ENCODE measurements around the gene VEGFB. TPM values are rescaled to one million over a fixed set of nuclear protein-coding genes. Genes with fewer than 3 reads are reported as not detected.

VEGFB gene
- total and polyA plus RNA-seq, 2 of the 4 experiments (the other 2 are of a cell fraction), result 3.0 to 25.1 TPM

DNA sequence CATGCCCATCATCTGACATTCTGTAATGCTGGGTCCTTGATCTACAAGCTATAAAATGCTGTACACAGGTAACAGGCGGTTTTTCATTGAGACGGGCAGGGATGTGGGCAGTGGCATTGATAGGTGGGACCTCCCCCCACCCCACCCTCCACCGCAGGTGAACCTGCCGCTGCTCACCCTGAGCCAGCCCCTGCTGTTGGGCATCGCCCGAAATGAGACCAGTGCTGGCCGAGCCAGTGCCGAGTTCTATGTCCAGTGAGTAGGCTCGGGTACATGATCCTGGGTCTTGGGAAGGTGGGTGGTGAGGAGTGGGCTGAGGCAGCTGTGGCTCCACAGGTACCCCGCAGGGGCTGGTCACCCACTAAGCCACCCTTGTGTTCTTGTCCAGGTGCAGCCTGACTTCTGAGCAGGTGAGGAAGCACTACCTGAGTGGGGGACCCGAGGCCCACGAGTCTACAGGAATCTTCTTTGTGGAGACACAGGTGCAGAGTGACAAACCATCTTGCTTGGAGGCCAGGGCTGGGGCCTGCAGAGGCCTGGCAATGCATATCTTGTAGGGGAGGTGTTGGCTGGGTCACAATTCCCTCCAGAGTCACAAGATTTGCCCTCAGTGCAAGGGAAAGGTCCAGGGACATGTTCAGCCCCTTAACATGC is 5.2 kb upstream of the VEGFB start:
- H3K4me1 ChIP-seq (ENCODE audit: control insufficient read depth, insufficient read depth, low read length), result peaks cover 23% of the 10 kb centered on the region
- peak overlapping the region; percentile 62 for H2AK9ac ChIP-seq (replicated peaks; ENCODE audit: low read depth, low read length, poor library complexity)
- H3K4ac ChIP-seq (ENCODE audit: low read depth, low read length), result peak overlapping the region; percentile 64
- ATAC-seq (ENCODE audit: low read depth), result no peak
- intact Hi-C loops (cut with micrococcal nuclease), result no loop called here
- no peak overlapping the region for H3K14ac ChIP-seq (replicated peaks; ENCODE audit: low read depth, low read length)
- no peak overlapping the region for H4K5ac ChIP-seq (ENCODE audit: low read depth, low read length)
- WGBS, 2 experiments (ENCODE audit: extremely low coverage in 2 of 2, insufficient read length in 1 of 2), result 83% methylated on average over 1 of the region's 12 CpGs; no CpG with 5 or more reads in 1 of the 2 experiments
- no peaks in the 10 kb centered on the region for H3K27me3 ChIP-seq (ENCODE audit: control insufficient read depth, insufficient read depth, low read length)
- no peak overlapping the region for H2BK5ac ChIP-seq (ENCODE audit: low read depth, low read length, poor library complexity, severe bottlenecking)
- no peak overlapping the region; the same call in 1 of the 2 replicates for H3K4me2 ChIP-seq (ENCODE audit: low read depth, low read length)
- no TSS peak for BruUV-seq (replicated peaks)
- 0 out of 2 replicates have a peak overlapping the region, but pooled peaks have one; percentile 1 for H2AK5ac ChIP-seq (ENCODE audit: low read depth, low read length)
- H4K20me1 ChIP-seq (ENCODE audit: insufficient read depth, low read length), result no peaks in the 10 kb centered on the region; the same call in 1 of the 2 replicates
- H3K23ac ChIP-seq (ENCODE audit: low read depth, low read length), result 0 out of 2 replicates have a peak overlapping the region, but pooled peaks have one; percentile 37
- CTCF ChIA-PET, result interaction anchor here (0.6 kb wide), 1 partner anchor 1405 kb away, joined by 3 read pairs; no protein-coding TSS in a partner anchor
- POLR2A ChIA-PET (ENCODE audit: unreplicated experiment), result no interaction called here
- dilution Hi-C loops (cut with HindIII; ENCODE audit: low sequenced_read_pairs, unreplicated experiment), result no loop called here
- no peak for DNase-seq
- H2AFZ ChIP-seq (replicated peaks; ENCODE audit: low read length, poor library complexity), result no peak overlapping the region
- H3K18ac ChIP-seq (ENCODE audit: low read depth, low read length), result no peak overlapping the region
- no peak overlapping the region for H3K4me3 ChIP-seq (ENCODE audit: insufficient read depth, low read depth, low read length)
- peaks cover 19% of the 10 kb centered on the region for H3K9me1 ChIP-seq (ENCODE audit: insufficient read depth, low read length)
- H2BK20ac ChIP-seq (ENCODE audit: low read depth, low read length), result no peak overlapping the region
- in situ Hi-C loops (cut with MboI; ENCODE audit: low sequenced_read_pairs), result no loop called here
- H2BK15ac ChIP-seq (ENCODE audit: low read depth, low read length), result no peak overlapping the region
- peaks cover 23 to 84% of the 10 kb centered on the region in 2 experiments for H3K79me1 ChIP-seq (ENCODE audit: low read depth in 1 of 2, low read length in 2 of 2)
- no peak overlapping the region for H3K27ac ChIP-seq (ENCODE audit: insufficient read depth, low read length)
- H3K9me3 ChIP-seq (ENCODE audit: control insufficient read depth, insufficient read depth, low read length), result no peaks in the 10 kb centered on the region
- no peak overlapping the region for H3K9ac ChIP-seq (ENCODE audit: low read depth, low read length)
- H3K36me3 ChIP-seq (ENCODE audit: control insufficient read depth, insufficient read depth, low read length), result peaks cover under 1% of the 10 kb centered on the region; the same call in 1 of the 2 replicates
- H4K8ac ChIP-seq (ENCODE audit: low read depth in 2 of 2, low read length in 2 of 2), result no peak overlapping the region
- H3K56ac ChIP-seq (ENCODE audit: extremely low read depth, insufficient read depth, low read length), result no peak overlapping the region
- no peak overlapping the region for H2BK120ac ChIP-seq (ENCODE audit: low read depth, low read length)
- no peak overlapping the region for H4K91ac ChIP-seq (ENCODE audit: insufficient read depth, low read depth, low read length)
- TF ChIP-seq, protein P1, sequence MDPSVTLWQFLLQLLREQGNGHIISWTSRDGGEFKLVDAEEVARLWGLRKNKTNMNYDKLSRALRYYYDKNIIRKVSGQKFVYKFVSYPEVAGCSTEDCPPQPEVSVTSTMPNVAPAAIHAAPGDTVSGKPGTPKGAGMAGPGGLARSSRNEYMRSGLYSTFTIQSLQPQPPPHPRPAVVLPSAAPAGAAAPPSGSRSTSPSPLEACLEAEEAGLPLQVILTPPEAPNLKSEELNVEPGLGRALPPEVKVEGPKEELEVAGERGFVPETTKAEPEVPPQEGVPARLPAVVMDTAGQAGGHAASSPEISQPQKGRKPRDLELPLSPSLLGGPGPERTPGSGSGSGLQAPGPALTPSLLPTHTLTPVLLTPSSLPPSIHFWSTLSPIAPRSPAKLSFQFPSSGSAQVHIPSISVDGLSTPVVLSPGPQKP (IDR thresholded peaks at IDR 0.05; ENCODE audit: borderline replicate concordance, low read depth, low read length), result no peak
- TF ChIP-seq CHD1 (IDR thresholded peaks at IDR 0.05; ENCODE audit: low read depth, low read length) (no peak), RCOR1 (IDR thresholded peaks at IDR 0.05; ENCODE audit: insufficient replicate concordance, low read length) (no peak), BHLHE40 (IDR thresholded peaks at IDR 0.05; ENCODE audit: low read depth, low read length) (no peak), RAD21 (IDR thresholded peaks at IDR 0.05; ENCODE audit: low read length) (no peak), FOS (IDR thresholded peaks at IDR 0.05; ENCODE audit: low read depth, low read length) (no peak), MAFK (IDR thresholded peaks at IDR 0.05; ENCODE audit: low read depth, low read length) (no peak), POLR2A (IDR thresholded peaks at IDR 0.05; ENCODE audit: low read depth, low read length) (no peak), NFE2L2 (IDR thresholded peaks at IDR 0.05; ENCODE audit: low read depth, low read length) (no peak), MAZ (IDR thresholded peaks at IDR 0.05; ENCODE audit: borderline replicate concordance, low read depth, low read length) (no peak), MXI1 (IDR thresholded peaks at IDR 0.05; ENCODE audit: borderline replicate concordance, low read depth, low read length) (no peak), CEBPB (IDR thresholded peaks at IDR 0.05; ENCODE audit: low read depth, low read length) (no peak), SMC3 (IDR thresholded peaks at IDR 0.05; ENCODE audit: low read depth, low read length) (no peak)
- TF ChIP-seq, protein P2, sequence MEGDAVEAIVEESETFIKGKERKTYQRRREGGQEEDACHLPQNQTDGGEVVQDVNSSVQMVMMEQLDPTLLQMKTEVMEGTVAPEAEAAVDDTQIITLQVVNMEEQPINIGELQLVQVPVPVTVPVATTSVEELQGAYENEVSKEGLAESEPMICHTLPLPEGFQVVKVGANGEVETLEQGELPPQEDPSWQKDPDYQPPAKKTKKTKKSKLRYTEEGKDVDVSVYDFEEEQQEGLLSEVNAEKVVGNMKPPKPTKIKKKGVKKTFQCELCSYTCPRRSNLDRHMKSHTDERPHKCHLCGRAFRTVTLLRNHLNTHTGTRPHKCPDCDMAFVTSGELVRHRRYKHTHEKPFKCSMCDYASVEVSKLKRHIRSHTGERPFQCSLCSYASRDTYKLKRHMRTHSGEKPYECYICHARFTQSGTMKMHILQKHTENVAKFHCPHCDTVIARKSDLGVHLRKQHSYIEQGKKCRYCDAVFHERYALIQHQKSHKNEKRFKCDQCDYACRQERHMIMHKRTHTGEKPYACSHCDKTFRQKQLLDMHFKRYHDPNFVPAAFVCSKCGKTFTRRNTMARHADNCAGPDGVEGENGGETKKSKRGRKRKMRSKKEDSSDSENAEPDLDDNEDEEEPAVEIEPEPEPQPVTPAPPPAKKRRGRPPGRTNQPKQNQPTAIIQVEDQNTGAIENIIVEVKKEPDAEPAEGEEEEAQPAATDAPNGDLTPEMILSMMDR (conservative IDR thresholded peaks at IDR 0.05; ENCODE audit: low read depth, low read length), result no peak
- TF ChIP-seq, protein P3, sequence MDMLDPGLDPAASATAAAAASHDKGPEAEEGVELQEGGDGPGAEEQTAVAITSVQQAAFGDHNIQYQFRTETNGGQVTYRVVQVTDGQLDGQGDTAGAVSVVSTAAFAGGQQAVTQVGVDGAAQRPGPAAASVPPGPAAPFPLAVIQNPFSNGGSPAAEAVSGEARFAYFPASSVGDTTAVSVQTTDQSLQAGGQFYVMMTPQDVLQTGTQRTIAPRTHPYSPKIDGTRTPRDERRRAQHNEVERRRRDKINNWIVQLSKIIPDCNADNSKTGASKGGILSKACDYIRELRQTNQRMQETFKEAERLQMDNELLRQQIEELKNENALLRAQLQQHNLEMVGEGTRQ (IDR thresholded peaks at IDR 0.05; ENCODE audit: low read depth, low read length), result no peak
